Measurements from ENCODE around the gene ERICH3.

ERICH3 gene

DNA sequence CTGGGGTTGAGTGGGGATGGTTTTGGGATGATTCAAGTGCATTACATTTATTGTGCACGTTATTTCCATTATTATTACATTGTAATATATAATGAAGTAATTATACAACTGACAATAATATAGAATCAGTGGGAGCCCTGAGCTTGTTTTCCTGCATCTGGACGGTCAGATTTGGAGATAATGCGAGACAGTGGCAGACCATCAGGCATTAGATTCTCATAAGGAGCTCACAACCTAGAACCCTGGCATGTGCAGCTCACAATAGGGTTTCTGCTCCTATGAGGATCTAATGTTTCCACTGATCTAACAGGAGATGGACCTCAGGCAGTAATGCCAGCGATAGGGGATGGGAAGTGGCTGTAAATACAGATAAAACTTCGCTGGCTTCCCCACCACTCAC lies 83.3 kb downstream of the ERICH3 start:
- no peak for DNase-seq (ENCODE audit: low spot score)

GRCh38 chr1:74587888-74588287 lies 85.7 kb downstream of the ERICH3 start:
- TF ChIP-seq, protein P1, sequence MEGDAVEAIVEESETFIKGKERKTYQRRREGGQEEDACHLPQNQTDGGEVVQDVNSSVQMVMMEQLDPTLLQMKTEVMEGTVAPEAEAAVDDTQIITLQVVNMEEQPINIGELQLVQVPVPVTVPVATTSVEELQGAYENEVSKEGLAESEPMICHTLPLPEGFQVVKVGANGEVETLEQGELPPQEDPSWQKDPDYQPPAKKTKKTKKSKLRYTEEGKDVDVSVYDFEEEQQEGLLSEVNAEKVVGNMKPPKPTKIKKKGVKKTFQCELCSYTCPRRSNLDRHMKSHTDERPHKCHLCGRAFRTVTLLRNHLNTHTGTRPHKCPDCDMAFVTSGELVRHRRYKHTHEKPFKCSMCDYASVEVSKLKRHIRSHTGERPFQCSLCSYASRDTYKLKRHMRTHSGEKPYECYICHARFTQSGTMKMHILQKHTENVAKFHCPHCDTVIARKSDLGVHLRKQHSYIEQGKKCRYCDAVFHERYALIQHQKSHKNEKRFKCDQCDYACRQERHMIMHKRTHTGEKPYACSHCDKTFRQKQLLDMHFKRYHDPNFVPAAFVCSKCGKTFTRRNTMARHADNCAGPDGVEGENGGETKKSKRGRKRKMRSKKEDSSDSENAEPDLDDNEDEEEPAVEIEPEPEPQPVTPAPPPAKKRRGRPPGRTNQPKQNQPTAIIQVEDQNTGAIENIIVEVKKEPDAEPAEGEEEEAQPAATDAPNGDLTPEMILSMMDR (IDR thresholded peaks at IDR 0.05; ENCODE audit: borderline replicate concordance, control extremely low read depth, extremely low read depth, insufficient read depth, missing control alignments) = no peak
- no peak for DNase-seq (ENCODE audit: low spot score)
- in situ Hi-C loops (cut with MboI; ENCODE audit: low sequenced_read_pairs, unreplicated experiment) = no loop called here

More for the DNA sequence above, 83.3 kb downstream of the ERICH3 start:
- in situ Hi-C loops (cut with MboI; ENCODE audit: low sequenced_read_pairs, unreplicated experiment) = no loop called here
- TF ChIP-seq, protein P1 (IDR thresholded peaks at IDR 0.05; ENCODE audit: borderline replicate concordance, control extremely low read depth, extremely low read depth, insufficient read depth, missing control alignments) = no peak

- TF ChIP-seq, protein P1 (IDR thresholded peaks at IDR 0.05; ENCODE audit: borderline replicate concordance, control extremely low read depth, extremely low read depth, insufficient read depth, missing control alignments) = no peak
- DNase-seq (ENCODE audit: low spot score) = no peak
- in situ Hi-C loops (cut with MboI; ENCODE audit: low sequenced_read_pairs, unreplicated experiment) = no loop called here
These were observed 87.2 kb downstream of the ERICH3 start for GRCh38 chr1:74586253-74586897.

GRCh38 chr1:74584185-74584584 lies 89.4 kb downstream of the ERICH3 start:
- no peak for DNase-seq (ENCODE audit: low spot score)
- in situ Hi-C loops (cut with MboI; ENCODE audit: low sequenced_read_pairs, unreplicated experiment) = no loop called here
- TF ChIP-seq, protein P1 (IDR thresholded peaks at IDR 0.05; ENCODE audit: borderline replicate concordance, control extremely low read depth, extremely low read depth, insufficient read depth, missing control alignments) = no peak

GRCh38 chr1:74583397-74583796 lies 90.2 kb downstream of the ERICH3 start:
- in situ Hi-C loops (cut with MboI; ENCODE audit: low sequenced_read_pairs, unreplicated experiment) = no loop called here
- no peak for DNase-seq (ENCODE audit: low spot score)
- TF ChIP-seq, protein P1 (IDR thresholded peaks at IDR 0.05; ENCODE audit: borderline replicate concordance, control extremely low read depth, extremely low read depth, insufficient read depth, missing control alignments) = no peak

GRCh38 chr1:74579425-74579824 lies 94.2 kb downstream of the ERICH3 start:
- peak; percentile 24 for DNase-seq (ENCODE audit: low spot score)
- TF ChIP-seq, protein P1 (IDR thresholded peaks at IDR 0.05; ENCODE audit: borderline replicate concordance, control extremely low read depth, extremely low read depth, insufficient read depth, missing control alignments) = no peak
- in situ Hi-C loops (cut with MboI; ENCODE audit: low sequenced_read_pairs, unreplicated experiment) = no loop called here
